Ascending aorta (tissue), 2 donors: ENCODE results near the gene XKR7. TPM values are rescaled to one million over a fixed set of nuclear protein-coding genes. Genes with fewer than 3 reads are reported as not detected.
"Not testable (repeated sequence)": the region's sequence is repeated elsewhere in the genome, so short reads cannot be mapped to it uniquely, and the experiment has no call there.

Experiments used
- DNase-seq, 2 donors: peaks; one replicate each; pipeline ENCODE4 v3.0.0-alpha.2; 2019; ENCODE audit warnings: low spot score in 2 of 2
- H3K27ac ChIP-seq, 2 donors: fragments of 200-600 bp; sonication (generic); one replicate each; pipeline ENCODE4 v1.5.1; 2016 to 2017; ENCODE audit warnings: mild to moderate bottlenecking in 1 of 2
- H3K27me3 ChIP-seq: fragments of 200-600 bp; sonication (generic); one replicate; pipeline ENCODE4 v1.5.1; 2017
- H3K36me3 ChIP-seq, 2 donors: fragments of 200-600 bp; sonication (generic); one replicate each; pipeline ENCODE4 v1.5.1; 2016
- H3K4me1 ChIP-seq, 2 donors: fragments of 200-600 bp; sonication (generic); one replicate each; pipeline ENCODE4 v1.5.1; 2016 to 2017; ENCODE audit warnings: mild to moderate bottlenecking in 1 of 2
- H3K4me3 ChIP-seq, 2 donors: fragments of 200-600 bp; sonication (generic); one replicate each; pipeline ENCODE4 v1.5.1; 2016 to 2017; ENCODE audit warnings: mild to moderate bottlenecking in 1 of 2
- H3K9me3 ChIP-seq, 2 donors: fragments of 200-600 bp; sonication (generic); one replicate each; pipeline ENCODE4 v1.5.1; 2016
- intact Hi-C: fragments of 100-400 bp; cut with DNase I; formaldehyde crosslinking; loops from one replicate; pipeline ENCODE4 v1.15.1; 2023
- total RNA-seq: library from RNA; depleted of rRNA; stranded (reverse); fragments of >200 nt; gene quantifications from one replicate; pipeline ENCODE4 v1.1.0, GENCODE V29; 2016
- TF ChIP-seq, protein P1 (sequence below), 3 experiments: fragments of 200-600 bp in 2 of 3; fragments of 450-650 bp in 1 of 3; sonication (generic) in 2 of 3; IDR thresholded peaks; one replicate each; pipeline ENCODE4 v1.5.1; 2016 to 2019; ENCODE audit warnings: antibody characterized with exemption in 3 of 3, mild to moderate bottlenecking in 1 of 3, moderate library complexity in 1 of 3

Gene XKR7
- total RNA-seq, 1 donor from 2014 or later, result not detected

DNA sequence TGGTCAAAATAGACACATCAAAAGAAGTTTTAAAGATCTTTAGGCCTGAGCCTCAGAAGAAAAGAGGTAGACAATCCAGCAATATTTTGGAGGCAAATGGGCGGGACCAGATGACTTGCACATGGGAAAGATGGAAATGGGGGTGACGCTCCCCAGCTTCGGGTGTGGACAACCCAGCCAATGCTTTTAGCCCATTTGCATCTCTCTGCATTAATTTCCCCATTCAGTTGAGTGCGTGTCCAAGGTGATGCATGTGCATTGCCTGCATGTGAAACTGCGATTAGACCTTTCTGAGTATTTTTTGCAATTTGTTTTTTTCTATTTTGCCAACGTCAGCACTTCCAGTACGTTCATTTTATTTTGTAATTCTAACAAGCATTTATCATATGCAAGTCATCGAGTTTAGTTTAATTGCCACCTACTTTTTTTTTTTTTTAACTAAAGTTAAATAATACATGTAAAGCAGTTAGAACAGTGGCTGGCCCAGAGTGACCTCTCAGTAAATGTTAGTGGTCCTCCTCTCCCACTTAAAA lies 40.3 kb upstream of the XKR7 start:
- H3K27me3 ChIP-seq, result no peaks in the 10 kb centered on the region
- H3K4me3 ChIP-seq, result no peak overlapping the region
- intact Hi-C loops, result no loop called here
- no peaks in the 10 kb centered on the region for H3K9me3 ChIP-seq
- no peaks in the 10 kb centered on the region for H3K4me1 ChIP-seq
- H3K36me3 ChIP-seq, result no peaks in the 10 kb centered on the region
- DNase-seq, result no peak
- no peak overlapping the region for H3K27ac ChIP-seq
- TF ChIP-seq, protein P1, sequence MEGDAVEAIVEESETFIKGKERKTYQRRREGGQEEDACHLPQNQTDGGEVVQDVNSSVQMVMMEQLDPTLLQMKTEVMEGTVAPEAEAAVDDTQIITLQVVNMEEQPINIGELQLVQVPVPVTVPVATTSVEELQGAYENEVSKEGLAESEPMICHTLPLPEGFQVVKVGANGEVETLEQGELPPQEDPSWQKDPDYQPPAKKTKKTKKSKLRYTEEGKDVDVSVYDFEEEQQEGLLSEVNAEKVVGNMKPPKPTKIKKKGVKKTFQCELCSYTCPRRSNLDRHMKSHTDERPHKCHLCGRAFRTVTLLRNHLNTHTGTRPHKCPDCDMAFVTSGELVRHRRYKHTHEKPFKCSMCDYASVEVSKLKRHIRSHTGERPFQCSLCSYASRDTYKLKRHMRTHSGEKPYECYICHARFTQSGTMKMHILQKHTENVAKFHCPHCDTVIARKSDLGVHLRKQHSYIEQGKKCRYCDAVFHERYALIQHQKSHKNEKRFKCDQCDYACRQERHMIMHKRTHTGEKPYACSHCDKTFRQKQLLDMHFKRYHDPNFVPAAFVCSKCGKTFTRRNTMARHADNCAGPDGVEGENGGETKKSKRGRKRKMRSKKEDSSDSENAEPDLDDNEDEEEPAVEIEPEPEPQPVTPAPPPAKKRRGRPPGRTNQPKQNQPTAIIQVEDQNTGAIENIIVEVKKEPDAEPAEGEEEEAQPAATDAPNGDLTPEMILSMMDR (IDR thresholded peaks at IDR 0.05), result no peak

DNA sequence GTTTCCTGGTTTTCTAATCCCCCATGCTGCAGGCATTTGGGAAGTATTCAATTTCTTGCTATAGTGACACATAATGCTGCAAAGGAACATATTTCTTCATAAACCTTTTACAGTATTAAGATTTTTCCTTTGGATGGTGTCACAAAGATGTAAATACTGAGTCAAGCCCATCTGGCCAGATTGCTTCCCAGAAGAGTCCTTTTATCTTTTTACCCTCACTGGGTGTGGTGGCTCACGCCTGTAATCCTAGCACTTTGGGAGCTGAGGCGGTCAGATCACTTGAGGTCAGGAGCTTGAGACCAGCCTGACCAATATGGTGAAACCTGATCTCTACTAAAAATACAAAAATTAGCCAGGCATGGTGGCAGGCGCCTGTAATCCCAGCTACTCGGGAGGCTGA lies 38.3 kb upstream of the XKR7 start:
- H3K9me3 ChIP-seq, H3K4me3 ChIP-seq, intact Hi-C loops, H3K36me3 ChIP-seq, DNase-seq, H3K27me3 ChIP-seq, H3K27ac ChIP-seq, H3K4me1 ChIP-seq: not testable (repeated sequence)

DNA sequence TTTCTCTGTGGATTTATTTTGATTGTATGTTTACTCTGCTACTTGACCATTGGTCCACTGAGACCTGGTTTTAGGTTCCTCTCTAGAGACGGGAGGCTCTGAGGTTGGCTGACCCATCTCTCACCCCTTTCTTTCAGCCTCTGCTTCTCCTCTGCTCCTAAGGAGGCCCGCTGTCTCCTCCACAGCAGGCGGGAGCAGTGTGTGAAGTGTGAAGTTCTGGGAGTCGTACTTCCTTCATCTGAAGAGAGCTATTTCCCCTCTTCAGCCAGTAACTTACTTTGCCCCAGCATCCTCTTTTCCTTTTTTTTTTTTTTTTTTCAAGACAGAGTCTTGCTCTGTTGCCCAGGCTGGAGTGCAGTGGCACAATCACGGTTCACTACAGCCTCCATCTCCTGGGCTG lies 37.2 kb upstream of the XKR7 start:
- Histone ChIP-seq H3K36me3 (no peaks in the 10 kb centered on the region), H3K27me3 (no peaks in the 10 kb centered on the region), H3K4me1 (no peaks in the 10 kb centered on the region), H3K9me3 (no peaks in the 10 kb centered on the region), H3K4me3 (no peak overlapping the region), H3K27ac (no peak overlapping the region)
- TF ChIP-seq, protein P1 (IDR thresholded peaks at IDR 0.05), result no peak
- intact Hi-C loops, result no loop called here
- no peak for DNase-seq

DNA sequence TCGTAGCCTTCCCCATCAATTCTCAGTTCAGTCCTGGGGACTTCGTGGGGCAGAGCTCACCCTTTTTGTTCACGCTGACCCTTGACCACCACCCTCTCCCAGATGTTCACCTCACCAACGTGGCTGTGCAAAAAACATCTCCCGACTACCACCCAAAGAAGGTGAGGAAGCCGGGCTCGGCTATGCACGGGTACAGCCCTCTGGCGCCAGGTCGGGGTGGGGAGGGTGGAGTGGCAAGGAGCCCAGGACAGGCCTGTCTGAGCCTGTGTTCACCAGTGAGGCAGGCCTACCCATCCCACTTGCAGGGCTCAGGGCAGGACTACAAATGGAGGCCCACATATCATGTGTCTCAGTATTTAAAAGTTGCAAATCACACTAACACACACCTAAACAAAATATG lies 34.3 kb upstream of the XKR7 start:
- no peak for DNase-seq
- TF ChIP-seq, protein P1 (IDR thresholded peaks at IDR 0.05), result no peak
- intact Hi-C loops, result no loop called here
- Histone ChIP-seq H3K4me3 (no peak overlapping the region), H3K27me3 (no peaks in the 10 kb centered on the region), H3K27ac (no peak overlapping the region), H3K4me1 (no peaks in the 10 kb centered on the region), H3K36me3 (no peaks in the 10 kb centered on the region), H3K9me3 (no peaks in the 10 kb centered on the region)

DNA sequence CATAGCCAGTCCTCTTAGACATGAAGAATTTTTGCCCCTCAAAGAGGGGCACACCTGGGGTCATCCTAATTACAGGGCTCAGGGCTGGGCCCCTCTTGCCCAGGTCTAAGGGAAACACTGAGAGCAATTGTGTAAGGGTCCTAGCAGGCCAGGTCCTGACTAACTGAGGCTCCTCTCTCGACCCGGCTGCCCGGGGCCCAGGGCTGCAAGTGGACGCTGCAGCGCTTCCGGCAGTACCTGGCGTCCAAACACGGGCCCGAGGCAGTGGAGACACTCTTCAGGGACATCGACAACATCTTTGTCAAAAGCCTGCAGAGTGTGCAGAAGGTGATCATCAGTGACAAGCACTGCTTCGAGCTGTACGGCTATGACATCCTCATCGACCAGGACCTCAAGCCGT lies 33.5 kb upstream of the XKR7 start:
- H3K9me3 ChIP-seq, result no peaks in the 10 kb centered on the region
- H3K27me3 ChIP-seq, result no peaks in the 10 kb centered on the region
- no peaks in the 10 kb centered on the region for H3K36me3 ChIP-seq
- H3K4me1 ChIP-seq, result no peaks in the 10 kb centered on the region
- DNase-seq, result no peak
- H3K4me3 ChIP-seq, result no peak overlapping the region
- TF ChIP-seq, protein P1 (IDR thresholded peaks at IDR 0.05), result no peak
- intact Hi-C loops, result no loop called here
- H3K27ac ChIP-seq, result no peak overlapping the region

DNA sequence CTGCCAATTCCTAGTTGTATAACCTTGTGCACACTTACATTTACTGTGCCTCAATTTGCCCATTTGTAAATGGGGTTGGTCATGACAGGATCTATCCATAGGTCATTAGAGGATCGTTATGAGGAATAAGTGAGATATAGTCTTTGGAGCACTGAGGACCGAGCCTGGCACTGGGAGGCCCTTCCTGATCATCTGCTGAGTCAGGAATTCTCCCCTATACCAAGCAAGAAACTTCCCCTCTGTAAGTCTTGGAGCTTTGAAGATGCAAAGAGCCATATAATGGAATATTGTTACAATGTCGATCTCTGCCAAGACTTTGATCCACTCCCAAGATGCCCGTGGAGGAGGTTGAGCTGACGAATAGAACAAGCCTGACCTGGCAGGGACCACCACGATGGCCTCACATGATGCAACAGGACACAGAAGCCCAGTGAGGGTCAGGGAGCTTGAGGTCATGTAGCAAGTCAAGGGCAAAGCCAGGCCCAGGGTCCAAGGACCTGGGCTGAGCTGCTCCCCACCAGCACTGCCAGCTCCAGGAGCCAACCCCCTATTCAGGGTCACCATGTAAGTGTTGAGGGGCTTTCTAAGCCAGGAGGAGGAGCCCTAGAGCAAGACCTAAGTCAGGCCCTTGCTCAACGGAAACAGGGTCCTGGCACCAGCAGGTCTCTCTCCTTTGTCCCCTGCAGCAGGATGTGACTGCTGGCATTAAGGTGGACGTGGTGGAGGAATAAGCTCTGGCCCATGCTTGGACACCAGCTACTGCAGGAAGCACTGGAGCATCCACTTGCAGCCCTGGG lies 32.8 kb upstream of the XKR7 start:
- intact Hi-C loops, result no loop called here
- Histone ChIP-seq H3K27me3 (no peaks in the 10 kb centered on the region), H3K4me3 (no peak overlapping the region), H3K4me1 (no peaks in the 10 kb centered on the region), H3K36me3 (no peaks in the 10 kb centered on the region), H3K9me3 (no peaks in the 10 kb centered on the region), H3K27ac (no peak overlapping the region)
- TF ChIP-seq, protein P1 (IDR thresholded peaks at IDR 0.05), result no peak
- no peak for DNase-seq
